GM12872 (cell line): ENCODE results near the gene RASL11A.

Experiments
- TF ChIP-seq, protein P1 (sequence below): IDR thresholded peaks from 3 replicates; pipeline ENCODE4 v1.5.1; 2011; ENCODE audit warnings: low read depth, mild to moderate bottlenecking, low read length, moderate library complexity; ENCODE audit not compliant: insufficient read depth

The RASL11A gene

DNA sequence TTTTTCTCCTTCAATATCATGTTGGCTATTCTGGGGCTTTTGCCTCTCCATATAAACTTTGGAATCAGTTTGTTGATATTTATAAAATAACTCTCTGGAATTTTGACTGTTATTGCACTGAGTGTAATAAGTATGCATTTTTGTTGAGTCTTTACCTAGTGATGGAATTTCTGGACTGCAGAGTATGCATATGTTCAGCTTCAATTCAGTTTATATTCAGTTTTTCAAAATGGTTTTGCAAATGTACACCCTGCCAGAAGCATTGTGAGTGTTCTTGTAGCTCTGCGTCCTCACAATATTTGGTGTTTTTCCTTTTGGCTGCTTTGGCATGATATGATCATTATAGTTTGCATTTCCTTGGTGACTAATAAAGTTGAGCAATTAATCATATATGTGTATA lies 43.1 kb downstream of the RASL11A start:
- TF ChIP-seq, protein P1, sequence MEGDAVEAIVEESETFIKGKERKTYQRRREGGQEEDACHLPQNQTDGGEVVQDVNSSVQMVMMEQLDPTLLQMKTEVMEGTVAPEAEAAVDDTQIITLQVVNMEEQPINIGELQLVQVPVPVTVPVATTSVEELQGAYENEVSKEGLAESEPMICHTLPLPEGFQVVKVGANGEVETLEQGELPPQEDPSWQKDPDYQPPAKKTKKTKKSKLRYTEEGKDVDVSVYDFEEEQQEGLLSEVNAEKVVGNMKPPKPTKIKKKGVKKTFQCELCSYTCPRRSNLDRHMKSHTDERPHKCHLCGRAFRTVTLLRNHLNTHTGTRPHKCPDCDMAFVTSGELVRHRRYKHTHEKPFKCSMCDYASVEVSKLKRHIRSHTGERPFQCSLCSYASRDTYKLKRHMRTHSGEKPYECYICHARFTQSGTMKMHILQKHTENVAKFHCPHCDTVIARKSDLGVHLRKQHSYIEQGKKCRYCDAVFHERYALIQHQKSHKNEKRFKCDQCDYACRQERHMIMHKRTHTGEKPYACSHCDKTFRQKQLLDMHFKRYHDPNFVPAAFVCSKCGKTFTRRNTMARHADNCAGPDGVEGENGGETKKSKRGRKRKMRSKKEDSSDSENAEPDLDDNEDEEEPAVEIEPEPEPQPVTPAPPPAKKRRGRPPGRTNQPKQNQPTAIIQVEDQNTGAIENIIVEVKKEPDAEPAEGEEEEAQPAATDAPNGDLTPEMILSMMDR, result no peak

DNA sequence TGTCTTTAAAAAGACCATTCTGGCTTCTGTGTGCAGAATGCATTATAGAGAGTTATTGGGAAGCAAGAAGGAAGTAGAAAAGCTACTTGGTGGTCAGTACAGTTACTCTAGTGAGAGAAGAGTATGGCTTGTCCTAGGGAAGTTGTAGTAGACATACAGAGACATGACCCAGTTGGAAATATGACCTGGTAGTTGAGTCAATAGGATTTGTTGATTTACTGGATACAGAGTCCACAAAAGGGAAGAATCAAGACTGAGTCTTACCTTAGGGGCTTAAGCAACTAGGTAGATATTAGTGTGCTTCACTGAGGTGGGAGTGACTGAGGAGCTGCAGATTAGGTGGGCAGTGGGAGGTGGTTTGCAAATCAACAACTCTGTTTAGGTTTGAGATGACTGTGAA lies 48.8 kb downstream of the RASL11A start:
- TF ChIP-seq, protein P1, result no peak

DNA sequence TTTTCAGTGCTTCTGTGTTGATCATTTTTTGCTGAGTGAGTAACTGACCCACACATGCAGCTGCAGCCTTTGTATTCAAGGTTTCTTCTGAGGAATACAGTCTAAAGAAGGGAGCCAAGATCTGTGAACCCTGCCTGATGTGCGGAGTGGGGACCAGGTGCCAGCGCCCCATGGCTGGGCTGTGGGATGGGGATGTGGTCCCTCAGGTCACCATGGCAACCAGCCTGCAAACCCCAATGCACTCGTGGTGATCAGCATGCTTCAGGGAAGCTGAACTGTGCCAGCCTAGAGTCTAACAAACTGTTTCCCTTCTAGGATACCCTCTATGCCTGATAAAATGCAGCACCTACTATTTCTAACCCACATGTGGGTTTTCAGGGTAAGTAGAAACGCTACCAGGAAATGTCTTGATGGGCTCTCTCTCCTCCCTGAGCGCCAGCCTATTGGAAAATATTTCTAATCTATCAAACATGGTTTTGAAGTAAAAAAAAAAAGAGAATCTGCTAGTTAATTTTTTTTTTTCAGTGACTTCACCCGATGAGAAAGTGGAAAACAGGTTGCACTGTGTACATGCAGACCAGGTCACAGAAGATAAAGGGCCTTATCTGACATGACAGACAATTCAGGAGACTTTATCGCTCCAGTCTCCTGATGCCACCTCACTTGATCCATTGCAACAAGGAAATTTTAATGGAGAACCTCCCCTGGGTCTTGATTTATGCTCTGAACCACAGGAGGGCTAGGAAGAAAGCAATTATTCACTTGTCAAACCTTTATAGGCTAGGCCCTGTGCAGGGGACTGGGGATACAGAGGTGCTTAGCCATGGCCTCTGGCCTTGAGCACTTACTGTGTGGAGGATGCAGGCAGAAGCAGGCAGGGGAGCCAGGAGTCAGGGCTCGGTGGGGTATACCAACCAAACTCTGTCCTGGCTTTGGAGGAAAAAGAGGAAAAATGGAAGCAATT lies 51.1 kb downstream of the RASL11A start:
- TF ChIP-seq, protein P1, result no peak
